Bronchial epithelial cell (primary cell): Measurements from ENCODE around the gene PKN2. TPM values are rescaled to one million over a fixed set of nuclear protein-coding genes. Genes with fewer than 3 reads are reported as not detected.
"Not testable (repeated sequence)": the region's sequence is repeated elsewhere in the genome, so short reads cannot be mapped to it uniquely, and the experiment has no call there.

Experiments used
- DNase-seq: peaks from one replicate; pipeline ENCODE4 v3.0.0-alpha.2; 2010; ENCODE audit warnings: low read depth
- FAIRE-seq: peaks from 2 replicates; lab custom pipeline; 2011; peaks lifted over from hg19 to GRCh38; lab: Jason Lieb, UNC
- H3K27me3 ChIP-seq: 2 replicates; pipeline ENCODE4 v1.5.1; 2011; ENCODE audit warnings: low read length; ENCODE audit not compliant: control insufficient read depth, insufficient read depth
- H3K36me3 ChIP-seq: 2 replicates; pipeline ENCODE4 v1.5.1; 2011; ENCODE audit warnings: low read length; ENCODE audit not compliant: control insufficient read depth, insufficient read depth
- H3K4me3 ChIP-seq: 2 replicates; pipeline ENCODE4 v1.5.1; 2011; ENCODE audit warnings: mild to moderate bottlenecking, low read depth, low read length, control low read depth
- CTCF ChIP-seq: IDR thresholded peaks from 2 replicates; pipeline ENCODE4 v1.5.1; 2011; ENCODE audit warnings: mild to moderate bottlenecking, moderate library complexity, low read length, control low read depth, inconsistent platforms; ENCODE audit not compliant: insufficient read depth, severe bottlenecking
- total RNA-seq: library from RNA; depleted of rRNA; stranded (reverse); fragments of >200 nt; gene quantifications from 2 replicates; pipeline ENCODE4 v1.2.1, GENCODE V29; 2014

The PKN2 gene
- total RNA-seq, 1 donor from 2014 or later = 18.2 TPM

- peaks cover 4% of the 10 kb centered on the region for H3K36me3 ChIP-seq
- no peaks in the 10 kb centered on the region for H3K27me3 ChIP-seq
- no peak for FAIRE-seq
- H3K4me3 ChIP-seq = no peak overlapping the region
- DNase-seq = no peak
- no peak for TF ChIP-seq CTCF
These were observed 118.3 kb downstream of the PKN2 start for GRCh38 chr1:88802404-88802803.

GRCh38 chr1:88802950-88803349 is 118.9 kb downstream of the PKN2 start:
- no peaks in the 10 kb centered on the region for H3K27me3 ChIP-seq
- peak; percentile 66 for DNase-seq
- no peak overlapping the region for H3K4me3 ChIP-seq
- H3K36me3 ChIP-seq = peaks cover 4% of the 10 kb centered on the region
- TF ChIP-seq CTCF = no peak
- FAIRE-seq = no peak

GRCh38 chr1:88803444-88803843 is 119.4 kb downstream of the PKN2 start:
- H3K4me3 ChIP-seq = no peak overlapping the region
- H3K36me3 ChIP-seq = peaks cover 4% of the 10 kb centered on the region
- no peak for DNase-seq
- FAIRE-seq = no peak
- TF ChIP-seq CTCF = no peak
- H3K27me3 ChIP-seq = no peaks in the 10 kb centered on the region

GRCh38 chr1:88812366-88812765 is 128.3 kb downstream of the PKN2 start:
- no peak for DNase-seq
- no peak overlapping the region for H3K4me3 ChIP-seq
- H3K36me3 ChIP-seq = peaks cover 3% of the 10 kb centered on the region
- FAIRE-seq = no peak
- H3K27me3 ChIP-seq = no peaks in the 10 kb centered on the region
- TF ChIP-seq CTCF = no peak

GRCh38 chr1:88813471-88813870 is 129.4 kb downstream of the PKN2 start:
- DNase-seq (no peak), FAIRE-seq (no peak)
- Histone ChIP-seq H3K27me3 (no peaks in the 10 kb centered on the region), H3K4me3 (no peak overlapping the region), H3K36me3 (peaks cover 3% of the 10 kb centered on the region)
- TF ChIP-seq CTCF = no peak

- FAIRE-seq, H3K36me3 ChIP-seq, H3K27me3 ChIP-seq, H3K4me3 ChIP-seq, DNase-seq: not testable (repeated sequence)
These were observed 135.6 kb downstream of the PKN2 start for GRCh38 chr1:88819642-88820041.
